Measurements from ENCODE around the gene BMPER. TPM values are rescaled to one million over a fixed set of nuclear protein-coding genes. Genes with fewer than 3 reads are reported as not detected.

The BMPER gene
- total RNA-seq, 1 donor from 2014 or later = 30.2 TPM

- DNase-seq = no peak
These were observed 279.1 kb downstream of the BMPER start for GRCh38 chr7:34184466-34184865.

GRCh38 chr7:34187798-34188307 lies 282.5 kb downstream of the BMPER start:
- no peak for DNase-seq

GRCh38 chr7:34189031-34189430 lies 283.7 kb downstream of the BMPER start:
- DNase-seq = peak; percentile 18

- no peak for DNase-seq
These were observed 285.0 kb downstream of the BMPER start for GRCh38 chr7:34190299-34190698.

- DNase-seq = peak; percentile 71
These were observed 285.8 kb downstream of the BMPER start for GRCh38 chr7:34191162-34191561.

GRCh38 chr7:34191771-34192479 lies 286.6 kb downstream of the BMPER start:
- no peak for DNase-seq

- no peak for DNase-seq
These were observed 287.6 kb downstream of the BMPER start for GRCh38 chr7:34192906-34193305.

GRCh38 chr7:34198231-34198641 lies 292.9 kb downstream of the BMPER start:
- no peak for DNase-seq

Measured in tongue (tissue), 2 donors.